ENCODE results near the gene DENND1C.

DNA sequence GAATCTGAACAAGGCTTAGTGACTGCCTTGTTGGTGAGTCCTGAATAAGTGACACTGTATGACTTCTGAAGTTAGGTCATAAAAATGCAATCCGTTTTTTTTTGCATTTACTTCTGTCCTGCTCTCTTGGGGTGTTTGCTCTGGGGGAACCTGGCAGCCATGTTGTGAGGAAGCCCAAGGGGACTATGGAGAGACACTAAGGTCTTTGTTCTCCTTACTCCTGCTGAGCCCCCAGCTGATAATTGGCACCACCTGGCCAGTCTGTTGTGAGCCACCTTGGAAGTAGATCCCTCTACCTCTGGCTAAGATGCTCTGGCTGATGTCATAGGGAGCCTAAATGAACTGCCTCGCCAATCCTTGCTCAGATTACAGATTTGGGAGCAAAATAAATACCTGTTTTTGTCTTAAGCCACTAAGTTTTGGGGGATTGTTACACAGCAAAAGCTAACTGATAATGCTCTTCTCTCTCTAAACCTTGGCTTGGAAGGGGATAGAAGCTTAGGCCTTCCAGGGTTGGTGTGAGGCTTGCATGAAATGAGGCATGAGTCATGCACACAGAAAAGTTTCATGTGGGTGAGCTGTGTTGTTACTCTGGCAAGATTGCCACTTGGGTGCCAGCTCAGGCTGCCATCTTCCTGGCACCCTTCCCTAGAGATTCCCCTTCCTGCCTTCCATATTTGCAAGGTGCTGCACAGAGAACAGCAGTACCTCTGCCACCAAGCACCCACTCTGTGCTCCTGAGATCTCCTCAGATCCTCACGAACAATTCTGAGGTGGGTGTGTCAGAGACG lies 10.4 kb upstream of the DENND1C start:
- TF ChIP-seq POLR2A (IDR thresholded peaks at IDR 0.05) (no peak), EP300 (IDR thresholded peaks at IDR 0.05) (no peak)
- TF ChIP-seq, protein P1, sequence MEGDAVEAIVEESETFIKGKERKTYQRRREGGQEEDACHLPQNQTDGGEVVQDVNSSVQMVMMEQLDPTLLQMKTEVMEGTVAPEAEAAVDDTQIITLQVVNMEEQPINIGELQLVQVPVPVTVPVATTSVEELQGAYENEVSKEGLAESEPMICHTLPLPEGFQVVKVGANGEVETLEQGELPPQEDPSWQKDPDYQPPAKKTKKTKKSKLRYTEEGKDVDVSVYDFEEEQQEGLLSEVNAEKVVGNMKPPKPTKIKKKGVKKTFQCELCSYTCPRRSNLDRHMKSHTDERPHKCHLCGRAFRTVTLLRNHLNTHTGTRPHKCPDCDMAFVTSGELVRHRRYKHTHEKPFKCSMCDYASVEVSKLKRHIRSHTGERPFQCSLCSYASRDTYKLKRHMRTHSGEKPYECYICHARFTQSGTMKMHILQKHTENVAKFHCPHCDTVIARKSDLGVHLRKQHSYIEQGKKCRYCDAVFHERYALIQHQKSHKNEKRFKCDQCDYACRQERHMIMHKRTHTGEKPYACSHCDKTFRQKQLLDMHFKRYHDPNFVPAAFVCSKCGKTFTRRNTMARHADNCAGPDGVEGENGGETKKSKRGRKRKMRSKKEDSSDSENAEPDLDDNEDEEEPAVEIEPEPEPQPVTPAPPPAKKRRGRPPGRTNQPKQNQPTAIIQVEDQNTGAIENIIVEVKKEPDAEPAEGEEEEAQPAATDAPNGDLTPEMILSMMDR (IDR thresholded peaks at IDR 0.05): no peak
